ENCODE measurements around the gene AFG1L.

- TF ChIP-seq CTCF (IDR thresholded peaks at IDR 0.05) (peak in 1 of 4 experiments; percentile 10), POLR2A (IDR thresholded peaks at IDR 0.05) (peak; percentile 94), POLR2AphosphoS5 (IDR thresholded peaks at IDR 0.05) (peak; percentile 76)
Measured at GRCh38 chr6:108560463-108561308, 265.8 kb downstream of the AFG1L start, which contains the start of gene FOXO3.

All from prostate gland (tissue), 2 donors.